ENCODE results near the gene NELFA.

Gene NELFA

GRCh38 chr4:1976416-1977352 is 32.1 kb downstream of the NELFA start:
- peaks cover 0 to 99% (median 76%) of the 10 kb centered on the region in 11 experiments; a peak in 18 of 22 replicates for H4K20me1 ChIP-seq
- TF ChIP-seq Cebpa-rat (IDR thresholded peaks at IDR 0.05): no peak
- no peak overlapping the region for H3K4me3 ChIP-seq
- H3K4me1 ChIP-seq: peaks cover 0 to 6% (median 0%) of the 10 kb centered on the region in 10 experiments; a peak in 2 of 20 replicates
- peaks cover 97 to 100% (median 100%) of the 10 kb centered on the region in 11 experiments for H3K36me3 ChIP-seq
- H3K27me3 ChIP-seq: no peaks in the 10 kb centered on the region
- H3K4me2 ChIP-seq: no peak overlapping the region
- H3K27ac ChIP-seq: no peak overlapping the region
- H3K9ac ChIP-seq: no peak overlapping the region
- H3K9me3 ChIP-seq (replicated peaks in 1 of 11): no peaks in the 10 kb centered on the region

GRCh38 chr4:1975880-1976279 is 32.9 kb downstream of the NELFA start:
- Histone ChIP-seq H3K4me1 (0 out of 20 replicates have a peak, but pooled peaks cover 0 to 3% (median 0%) of the 10 kb centered on the region in 10 experiments), H3K27ac (no peak overlapping the region), H3K27me3 (no peaks in the 10 kb centered on the region), H3K36me3 (peaks cover 91 to 100% (median 100%) of the 10 kb centered on the region in 11 experiments), H3K9me3 (replicated peaks in 1 of 11) (no peaks in the 10 kb centered on the region), H4K20me1 (peaks cover 0 to 99% (median 73%) of the 10 kb centered on the region in 11 experiments; a peak in 16 of 22 replicates), H3K4me3 (no peak overlapping the region), H3K4me2 (no peak overlapping the region), H3K9ac (no peak overlapping the region)
- no peak for TF ChIP-seq Cebpa-rat (IDR thresholded peaks at IDR 0.05)

GRCh38 chr4:1975391-1975801 is 33.4 kb downstream of the NELFA start:
- TF ChIP-seq Cebpa-rat (IDR thresholded peaks at IDR 0.05): no peak
- no peaks in the 10 kb centered on the region for H3K9me3 ChIP-seq (replicated peaks in 1 of 11)
- H4K20me1 ChIP-seq: peaks cover 0 to 99% (median 69%) of the 10 kb centered on the region in 11 experiments; a peak in 16 of 22 replicates
- no peak overlapping the region for H3K4me2 ChIP-seq
- H3K9ac ChIP-seq: no peak overlapping the region
- no peak overlapping the region for H3K27ac ChIP-seq
- no peak overlapping the region for H3K4me3 ChIP-seq
- no peaks in the 10 kb centered on the region for H3K27me3 ChIP-seq
- 0 out of 20 replicates have a peak, but pooled peaks cover 0 to 1% (median 0%) of the 10 kb centered on the region in 10 experiments for H3K4me1 ChIP-seq
- H3K36me3 ChIP-seq: peaks cover 88 to 100% (median 100%) of the 10 kb centered on the region in 11 experiments

- no peak for TF ChIP-seq Cebpa-rat (IDR thresholded peaks at IDR 0.05)
- Histone ChIP-seq H3K4me2 (no peak overlapping the region), H3K9me3 (replicated peaks in 1 of 11) (no peaks in the 10 kb centered on the region), H3K27me3 (no peaks in the 10 kb centered on the region), H3K9ac (no peak overlapping the region), H3K4me1 (no peaks in the 10 kb centered on the region), H3K27ac (no peak overlapping the region), H3K36me3 (peaks cover 88 to 100% (median 100%) of the 10 kb centered on the region in 11 experiments), H4K20me1 (peaks cover 0 to 99% (median 67%) of the 10 kb centered on the region in 11 experiments; a peak in 15 of 22 replicates), H3K4me3 (no peak overlapping the region)
These were observed 33.9 kb downstream of the NELFA start for GRCh38 chr4:1974840-1975239.

GRCh38 chr4:1973661-1974060 is 35.1 kb downstream of the NELFA start:
- Histone ChIP-seq H3K27ac (no peak overlapping the region), H3K36me3 (peaks cover 85 to 100% (median 100%) of the 10 kb centered on the region in 11 experiments)
- TF ChIP-seq Cebpa-rat (IDR thresholded peaks at IDR 0.05): no peak

GRCh38 chr4:1973218-1973617 is 35.6 kb downstream of the NELFA start:
- H3K36me3 ChIP-seq: peaks cover 85 to 100% (median 100%) of the 10 kb centered on the region in 11 experiments
- peaks cover 0 to 84% (median 54%) of the 10 kb centered on the region in 11 experiments; a peak in 15 of 22 replicates for H4K20me1 ChIP-seq
- H3K9ac ChIP-seq: no peak overlapping the region
- TF ChIP-seq Cebpa-rat (IDR thresholded peaks at IDR 0.05): no peak
- H3K27me3 ChIP-seq: no peaks in the 10 kb centered on the region
- H3K4me2 ChIP-seq: no peak overlapping the region
- H3K9me3 ChIP-seq (replicated peaks in 1 of 11): no peaks in the 10 kb centered on the region
- H3K4me3 ChIP-seq: no peak overlapping the region
- no peak overlapping the region for H3K27ac ChIP-seq
- H3K4me1 ChIP-seq: no peaks in the 10 kb centered on the region

More at GRCh38 chr4:1973661-1974060, 35.1 kb downstream of the NELFA start:
- Histone ChIP-seq H4K20me1 (peaks cover 0 to 89% (median 58%) of the 10 kb centered on the region in 11 experiments; a peak in 15 of 22 replicates), H3K4me1 (no peaks in the 10 kb centered on the region), H3K4me2 (no peak overlapping the region), H3K4me3 (no peak overlapping the region), H3K27me3 (no peaks in the 10 kb centered on the region), H3K9me3 (replicated peaks in 1 of 11) (no peaks in the 10 kb centered on the region), H3K9ac (no peak overlapping the region)

- Histone ChIP-seq H3K4me1 (no peaks in the 10 kb centered on the region), H3K9ac (no peak overlapping the region), H3K36me3 (peaks cover 79 to 100% (median 100%) of the 10 kb centered on the region in 11 experiments), H4K20me1 (peaks cover 0 to 82% (median 46%) of the 10 kb centered on the region in 11 experiments; a peak in 15 of 22 replicates), H3K27ac (no peak overlapping the region), H3K27me3 (no peaks in the 10 kb centered on the region), H3K4me3 (no peak overlapping the region), H3K9me3 (replicated peaks in 1 of 11) (no peaks in the 10 kb centered on the region), H3K4me2 (no peak overlapping the region)
- TF ChIP-seq Cebpa-rat (IDR thresholded peaks at IDR 0.05): no peak
These were observed 36.4 kb downstream of the NELFA start for GRCh38 chr4:1972414-1972813.

- no peak overlapping the region for H3K4me2 ChIP-seq
- H3K9me3 ChIP-seq (replicated peaks in 1 of 11): no peaks in the 10 kb centered on the region
- H4K20me1 ChIP-seq: peaks cover 0 to 78% (median 42%) of the 10 kb centered on the region in 11 experiments; a peak in 15 of 22 replicates
- no peak overlapping the region for H3K27ac ChIP-seq
- TF ChIP-seq Cebpa-rat (IDR thresholded peaks at IDR 0.05): no peak
- no peak overlapping the region for H3K4me3 ChIP-seq
- no peak overlapping the region for H3K9ac ChIP-seq
- no peaks in the 10 kb centered on the region for H3K4me1 ChIP-seq
- H3K27me3 ChIP-seq: no peaks in the 10 kb centered on the region
- H3K36me3 ChIP-seq: peaks cover 71 to 100% (median 99%) of the 10 kb centered on the region in 11 experiments
These were observed 37.1 kb downstream of the NELFA start for GRCh38 chr4:1971456-1972200.

GRCh38 chr4:1970926-1971325 is 37.8 kb downstream of the NELFA start:
- Histone ChIP-seq H3K27ac (no peak overlapping the region), H3K9ac (no peak overlapping the region), H3K9me3 (replicated peaks in 1 of 11) (no peaks in the 10 kb centered on the region), H3K4me3 (no peak overlapping the region), H3K36me3 (peaks cover 64 to 100% (median 99%) of the 10 kb centered on the region in 11 experiments), H3K4me2 (no peak overlapping the region), H3K4me1 (no peaks in the 10 kb centered on the region), H4K20me1 (peaks cover 0 to 71% (median 34%) of the 10 kb centered on the region in 11 experiments; a peak in 15 of 22 replicates), H3K27me3 (no peaks in the 10 kb centered on the region)
- no peak for TF ChIP-seq Cebpa-rat (IDR thresholded peaks at IDR 0.05)
